ENCODE results near the gene ATP12A.

GRCh38 chr13:24662195-24663088, 17.8 kb upstream of the ATP12A start:
- no peak for TF ChIP-seq L3MBTL2 (conservative IDR thresholded peaks at IDR 0.05)
- TF ChIP-seq FOXM1 (IDR thresholded peaks at IDR 0.05; ENCODE audit: borderline replicate concordance), result no peak
- TF ChIP-seq LEF1 (IDR thresholded peaks at IDR 0.05; ENCODE audit: borderline replicate concordance), result no peak
- TF ChIP-seq NFRKB (IDR thresholded peaks at IDR 0.05), result no peak
- no peak for TF ChIP-seq HDGF (IDR thresholded peaks at IDR 0.05; ENCODE audit: borderline replicate concordance)
- TF ChIP-seq FOXA1 (IDR thresholded peaks at IDR 0.05), result no peak
- no peak for TF ChIP-seq ELF4 (IDR thresholded peaks at IDR 0.05)

All from HEK293T (cell line).